ELF-1 (cell line): ENCODE measurements around the gene ODAM.
A peak's percentile ranks its signal among the peaks of the same experiment; 100 is the strongest.
"Not testable (repeated sequence)": the region's sequence is repeated elsewhere in the genome, so short reads cannot be mapped to it uniquely, and the experiment has no call there.

ENCODE experiments used
- DNase-seq: peaks from one replicate; pipeline ENCODE4 v3.0.0-alpha.2; 2016; ENCODE audit warnings: low read depth, low spot score

The ODAM gene

GRCh38 chr4:70195425-70195824, at the start of gene ODAM:
ODAM (plus strand) TSS chr4:70195725; CDS start chr4:70196544, 819 bp downstream.
- DNase-seq, result no peak

- DNase-seq, result no peak
These were observed 44.3 kb upstream of the ODAM start for GRCh38 chr4:70151271-70151670.

GRCh38 chr4:70152088-70152487, 43.4 kb upstream of the ODAM start:
- no peak for DNase-seq

GRCh38 chr4:70153937-70154336, 41.6 kb upstream of the ODAM start, which contains the start of gene PRR27:
PRR27 (plus strand) TSS chr4:70154237; CDS start chr4:70154376, 139 bp downstream.
- DNase-seq, result no peak

- DNase-seq, result no peak
These were observed 36.9 kb upstream of the ODAM start for GRCh38 chr4:70158576-70158975.

- no peak for DNase-seq
These were observed 18.4 kb upstream of the ODAM start for GRCh38 chr4:70177090-70177489.

- no peak for DNase-seq
These were observed 17.4 kb upstream of the ODAM start for GRCh38 chr4:70178075-70178660.

GRCh38 chr4:70179811-70180210, 15.7 kb upstream of the ODAM start:
- no peak for DNase-seq

GRCh38 chr4:70181864-70182263, 13.7 kb upstream of the ODAM start:
- DNase-seq, result no peak

- DNase-seq, result no peak
These were observed 12.9 kb upstream of the ODAM start for GRCh38 chr4:70182517-70183167.

- peak; percentile 8 for DNase-seq
These were observed 12.2 kb upstream of the ODAM start for GRCh38 chr4:70183168-70183939.

GRCh38 chr4:70183940-70184246, 11.6 kb upstream of the ODAM start:
- DNase-seq, result no peak

- DNase-seq, result no peak
These were observed 8.3 kb upstream of the ODAM start for GRCh38 chr4:70187216-70187615.

- DNase-seq, result no peak
These were observed 4.9 kb upstream of the ODAM start for GRCh38 chr4:70190579-70190978.

- no peak for DNase-seq
These were observed 3.9 kb upstream of the ODAM start for GRCh38 chr4:70191647-70192046.

GRCh38 chr4:70192895-70193294, 2.6 kb upstream of the ODAM start:
- no peak for DNase-seq

GRCh38 chr4:70196857-70197256, 1.3 kb downstream of the ODAM start:
- DNase-seq, result no peak

GRCh38 chr4:70197842-70198241, 2.3 kb downstream of the ODAM start:
- peak; percentile 22 for DNase-seq

GRCh38 chr4:70203601-70204000, 8.1 kb downstream of the ODAM start:
- DNase-seq, result no peak

GRCh38 chr4:70212752-70213151, 17.2 kb downstream of the ODAM start:
- not testable (repeated sequence) for DNase-seq

GRCh38 chr4:70216109-70216508, 20.6 kb downstream of the ODAM start:
- not testable (repeated sequence) for DNase-seq

- DNase-seq, result not testable (repeated sequence)
These were observed 21.0 kb downstream of the ODAM start for GRCh38 chr4:70216550-70216949.

- DNase-seq, result not testable (repeated sequence)
These were observed 25.9 kb downstream of the ODAM start for GRCh38 chr4:70221389-70221788.
